Caco-2 (cell line): ENCODE data around the gene FBLIM1. TPM values are rescaled to one million over a fixed set of nuclear protein-coding genes. Genes with fewer than 3 reads are reported as not detected.
A peak's percentile ranks its signal among the peaks of the same experiment; 100 is the strongest.

Source experiments
- BruUV-seq: library from RNA; stranded (reverse); fragments of 400-500 nt; replicated peaks from 2 replicates; lab custom pipeline; 2021; lab: Mats Ljungman, UMichigan
- CTCF ChIA-PET: fragments of 300-600 bp; sonication (Branson Sonifier 250); formaldehyde crosslinking; loops from one replicate; lab custom pipeline; 2022; ENCODE audit warnings: antibody characterized with exemption; lab: Charles Lee
- POLR2A ChIA-PET: fragments of 300-600 bp; sonication (Branson Sonifier 250); formaldehyde crosslinking; loops from one replicate; lab custom pipeline; 2022; ENCODE audit warnings: antibody characterized with exemption; lab: Charles Lee
- DNase-seq, 2 experiments: peaks; one replicate each; pipeline versions ENCODE4 v3.0.0 to v3.0.0-alpha.2; 2020 to 2022
- H3K27me3 ChIP-seq: replicated peaks from 2 replicates; pipeline ENCODE4 v1.6.0; 2011; ENCODE audit warnings: low read length; ENCODE audit not compliant: control insufficient read depth, insufficient read depth
- H3K36me3 ChIP-seq: 2 replicates; pipeline ENCODE4 v1.5.1; 2011; ENCODE audit warnings: low read length; ENCODE audit not compliant: control insufficient read depth, insufficient read depth
- H3K4me1 ChIP-seq: fragments of 250-450 bp; sonication (Bioruptor Pico); 2 replicates; pipeline ENCODE4 v1.5.1; 2020; ENCODE audit warnings: mild to moderate bottlenecking
- H3K4me3 ChIP-seq: 2 replicates; pipeline ENCODE4 v1.5.1; 2011; ENCODE audit warnings: low read depth, mild to moderate bottlenecking, control low read depth, low read length
- H3K9me3 ChIP-seq: fragments of 250-450 bp; sonication (Bioruptor Pico); 2 replicates; pipeline ENCODE4 v1.5.1; 2020; ENCODE audit warnings: mild to moderate bottlenecking, moderate library complexity
- H3K27ac Mint-ChIP-seq: one replicate; pipeline ENCODE4 v1.8.0; 2022; ENCODE audit warnings: mixed read lengths; ENCODE audit not compliant: unreplicated experiment
- H3K27me3 Mint-ChIP-seq: one replicate; pipeline ENCODE4 v1.8.0; 2022; ENCODE audit warnings: mixed read lengths; ENCODE audit not compliant: insufficient read depth, unreplicated experiment
- H3K36me3 Mint-ChIP-seq: one replicate; pipeline ENCODE4 v1.8.0; 2022; ENCODE audit warnings: mild to moderate bottlenecking, mixed read lengths; ENCODE audit not compliant: insufficient read depth, unreplicated experiment
- H3K4me1 Mint-ChIP-seq: one replicate; pipeline ENCODE4 v1.8.0; 2022; ENCODE audit warnings: low read depth, mixed read lengths; ENCODE audit not compliant: unreplicated experiment
- H3K4me3 Mint-ChIP-seq: one replicate; pipeline ENCODE4 v1.8.0; 2022; ENCODE audit warnings: mild to moderate bottlenecking, moderate library complexity, mixed read lengths; ENCODE audit not compliant: unreplicated experiment
- H3K9me3 Mint-ChIP-seq: one replicate; pipeline ENCODE4 v1.8.0; 2022; ENCODE audit warnings: mixed read lengths; ENCODE audit not compliant: unreplicated experiment
- CTCF ChIP-seq, 2 experiments: fragments of 200-600 bp in 1 of 2; IDR thresholded peaks; 1 replicate in 1 of 2; 2 replicates in 1 of 2; pipeline versions ENCODE4 v1.5.1 to v1.8.0; 2011 to 2022; ENCODE audit warnings: antibody characterized with exemption in 1 of 2, control low read depth in 1 of 2, inconsistent platforms in 1 of 2, low read depth in 1 of 2, low read length in 1 of 2, mild to moderate bottlenecking in 1 of 2, moderate library complexity in 1 of 2; ENCODE audit not compliant: insufficient read depth in 1 of 2, severe bottlenecking in 1 of 2, unreplicated experiment in 1 of 2
- intact Hi-C: fragments of 100-400 bp; cut with micrococcal nuclease; formaldehyde crosslinking; loops from one replicate; pipeline ENCODE4 v1.10.0; 2022; ENCODE audit not compliant: unreplicated experiment
- total RNA-seq: library from RNA; stranded (reverse); gene quantifications from 2 replicates; pipeline ENCODE4 v1.2.3, GENCODE V29; 2022

FBLIM1 gene
- total RNA-seq, 1 experiment from 2014 or later: 5.5 TPM

- Mint-ChIP-seq H3K27ac (peak overlapping the region; percentile 95), H3K4me3 (peak overlapping the region; percentile 64), H3K9me3 (no peaks in the 10 kb centered on the region), H3K27me3 (no peaks in the 10 kb centered on the region), H3K36me3 (peaks cover 28% of the 10 kb centered on the region), H3K4me1 (peaks cover 63% of the 10 kb centered on the region)
- Histone ChIP-seq H3K27me3 (no peaks in the 10 kb centered on the region), H3K4me1 (peaks cover 59% of the 10 kb centered on the region), H3K36me3 (no peaks in the 10 kb centered on the region), H3K4me3 (peak overlapping the region; percentile 39), H3K9me3 (no peaks in the 10 kb centered on the region)
- intact Hi-C loops: loop anchor here (1.0 to 5.0 kb wide), 4 partner anchors 9 to 122 kb away; no protein-coding TSS in a partner anchor
- peak; percentile 96 to 98 for DNase-seq
- TSS peak; percentile 48 for BruUV-seq
- ChIA-PET POLR2A (interaction anchor here (0.8 to 1.5 kb wide), 3 partner anchors 34 to 49 kb away, joined by 3 to 6 read pairs (median 3); partner anchors contain the start of gene SPEN), CTCF (interaction anchor here (0.5 to 2.0 kb wide), 3 partner anchors 8 to 195 kb away, joined by 3 to 6 read pairs (median 6); no protein-coding TSS in a partner anchor)
- no peak for TF ChIP-seq CTCF (IDR thresholded peaks at IDR 0.05; ENCODE audit: insufficient read depth in 1 of 2, low read depth in 1 of 2, low read length in 1 of 2, severe bottlenecking in 1 of 2, unreplicated experiment in 1 of 2)
Observed at GRCh38 chr1:15799928-15800835, 41.6 kb downstream of the FBLIM1 start.

GRCh38 chr1:15802234-15802965, 43.8 kb downstream of the FBLIM1 start:
- Histone ChIP-seq H3K4me1 (peaks cover 41% of the 10 kb centered on the region), H3K9me3 (no peaks in the 10 kb centered on the region), H3K4me3 (no peak overlapping the region), H3K27me3 (no peaks in the 10 kb centered on the region), H3K36me3 (no peaks in the 10 kb centered on the region)
- DNase-seq: no peak
- intact Hi-C loops: loop anchor here (5.0 kb wide), 1 partner anchor 120 kb away; no protein-coding TSS in a partner anchor
- H3K4me1 Mint-ChIP-seq: peaks cover 51% of the 10 kb centered on the region
- H3K27ac Mint-ChIP-seq: peak overlapping the region; percentile 87
- ChIA-PET CTCF (interaction anchor here (1.0 kb wide), 1 partner anchor 11 kb away, joined by 6 read pairs; no protein-coding TSS in a partner anchor), POLR2A (interaction anchor here (0.5 to 1.4 kb wide), 2 partner anchors 31 to 47 kb away, joined by 4 read pairs; no protein-coding TSS in a partner anchor)
- H3K4me3 Mint-ChIP-seq: no peak overlapping the region
- no TSS peak for BruUV-seq
- H3K9me3 Mint-ChIP-seq: no peaks in the 10 kb centered on the region
- peaks cover 21% of the 10 kb centered on the region for H3K36me3 Mint-ChIP-seq
- no peak for TF ChIP-seq CTCF (IDR thresholded peaks at IDR 0.05; ENCODE audit: insufficient read depth in 1 of 2, low read depth in 1 of 2, low read length in 1 of 2, severe bottlenecking in 1 of 2, unreplicated experiment in 1 of 2)
- no peaks in the 10 kb centered on the region for H3K27me3 Mint-ChIP-seq

- H3K4me3 Mint-ChIP-seq: no peak overlapping the region
- H3K27ac Mint-ChIP-seq: no peak overlapping the region
- ChIA-PET CTCF (interaction anchor here (0.6 to 0.7 kb wide), 2 partner anchors 9 to 14 kb away, joined by 5 to 6 read pairs; no protein-coding TSS in a partner anchor), POLR2A (interaction anchor here (0.5 kb wide), 1 partner anchor 30 kb away, joined by 4 read pairs; no protein-coding TSS in a partner anchor)
- no peaks in the 10 kb centered on the region for H3K9me3 Mint-ChIP-seq
- H3K27me3 Mint-ChIP-seq: no peaks in the 10 kb centered on the region
- no peaks in the 10 kb centered on the region for H3K27me3 ChIP-seq
- H3K4me1 ChIP-seq: peaks cover 35% of the 10 kb centered on the region
- H3K4me1 Mint-ChIP-seq: peaks cover 45% of the 10 kb centered on the region
- intact Hi-C loops: loop anchor here (5.0 kb wide), 1 partner anchor 119 kb away; no protein-coding TSS in a partner anchor
- H3K9me3 ChIP-seq: no peaks in the 10 kb centered on the region
- TF ChIP-seq CTCF (IDR thresholded peaks at IDR 0.05; ENCODE audit: insufficient read depth in 1 of 2, low read depth in 1 of 2, low read length in 1 of 2, severe bottlenecking in 1 of 2, unreplicated experiment in 1 of 2): peak; percentile 31 to 41
- no TSS peak for BruUV-seq
- H3K4me3 ChIP-seq: no peak overlapping the region
- DNase-seq: no peak
- no peaks in the 10 kb centered on the region for H3K36me3 ChIP-seq
- peaks cover 21% of the 10 kb centered on the region for H3K36me3 Mint-ChIP-seq
Observed at GRCh38 chr1:15803380-15803779, 44.8 kb downstream of the FBLIM1 start.
